HCEC 1CT (cell line): Measurements from ENCODE around the gene SERTAD1.
"Not testable (repeated sequence)": the region's sequence is repeated elsewhere in the genome, so short reads cannot be mapped to it uniquely, and the experiment has no call there.

ENCODE experiments used
- DNase-seq: peaks from one replicate; pipeline ENCODE4 v3.0.0-alpha.2; 2017

SERTAD1 gene

GRCh38 chr19:40450664-40451063 is 24.9 kb upstream of the SERTAD1 start:
- DNase-seq = no peak

- no peak for DNase-seq
These were observed 23.7 kb upstream of the SERTAD1 start for GRCh38 chr19:40449506-40449905.

GRCh38 chr19:40446263-40446784 is 20.5 kb upstream of the SERTAD1 start:
- no peak for DNase-seq

GRCh38 chr19:40445780-40446262 is 20.0 kb upstream of the SERTAD1 start:
- DNase-seq = no peak

- no peak for DNase-seq
These were observed 19.1 kb upstream of the SERTAD1 start for GRCh38 chr19:40444825-40445312.

- peak; percentile 95 for DNase-seq
These were observed 18.4 kb upstream of the SERTAD1 start, which contains the start of gene SERTAD3 for GRCh38 chr19:40444000-40444824. Gene SERTAD3, minus strand, starts transcription at chr19:40444335. Its CDS starts 2,255 bp downstream, at chr19:40442080.

GRCh38 chr19:40443131-40443999 is 17.6 kb upstream of the SERTAD1 start:
- DNase-seq = peak; percentile 100

- DNase-seq = no peak
These were observed 16.7 kb upstream of the SERTAD1 start for GRCh38 chr19:40442328-40443130.

- DNase-seq = no peak
These were observed 16.0 kb upstream of the SERTAD1 start for GRCh38 chr19:40441719-40442253.

GRCh38 chr19:40438284-40438683 is 12.5 kb upstream of the SERTAD1 start:
- no peak for DNase-seq

- peak; percentile 81 for DNase-seq
These were observed 7.8 kb upstream of the SERTAD1 start for GRCh38 chr19:40433391-40434216.

GRCh38 chr19:40432760-40433159 is 7.0 kb upstream of the SERTAD1 start:
- DNase-seq = not testable (repeated sequence)

- DNase-seq = no peak
These were observed 5.9 kb upstream of the SERTAD1 start for GRCh38 chr19:40431698-40432097.

- not testable (repeated sequence) for DNase-seq
These were observed 4.5 kb upstream of the SERTAD1 start for GRCh38 chr19:40430242-40430641.

GRCh38 chr19:40428197-40428596 is 2.4 kb upstream of the SERTAD1 start:
- DNase-seq = not testable (repeated sequence)

GRCh38 chr19:40424637-40425449 is 949 bp downstream of the SERTAD1 start:
- DNase-seq = peak; percentile 27

GRCh38 chr19:40423938-40424337 is 1.9 kb downstream of the SERTAD1 start:
- DNase-seq = no peak

- no peak for DNase-seq
These were observed 2.8 kb downstream of the SERTAD1 start for GRCh38 chr19:40422748-40423566.
